GM21423 (cell line): ENCODE measurements around the gene ZNF385C.

Experiments used
- ATAC-seq: cut with Tn5 transposase; IDR thresholded peaks from one replicate; pipeline ENCODE4 v1.9.1; 2021; ENCODE audit warnings: mild to moderate bottlenecking, moderate library complexity; ENCODE audit not compliant: unreplicated experiment

The ZNF385C gene

DNA sequence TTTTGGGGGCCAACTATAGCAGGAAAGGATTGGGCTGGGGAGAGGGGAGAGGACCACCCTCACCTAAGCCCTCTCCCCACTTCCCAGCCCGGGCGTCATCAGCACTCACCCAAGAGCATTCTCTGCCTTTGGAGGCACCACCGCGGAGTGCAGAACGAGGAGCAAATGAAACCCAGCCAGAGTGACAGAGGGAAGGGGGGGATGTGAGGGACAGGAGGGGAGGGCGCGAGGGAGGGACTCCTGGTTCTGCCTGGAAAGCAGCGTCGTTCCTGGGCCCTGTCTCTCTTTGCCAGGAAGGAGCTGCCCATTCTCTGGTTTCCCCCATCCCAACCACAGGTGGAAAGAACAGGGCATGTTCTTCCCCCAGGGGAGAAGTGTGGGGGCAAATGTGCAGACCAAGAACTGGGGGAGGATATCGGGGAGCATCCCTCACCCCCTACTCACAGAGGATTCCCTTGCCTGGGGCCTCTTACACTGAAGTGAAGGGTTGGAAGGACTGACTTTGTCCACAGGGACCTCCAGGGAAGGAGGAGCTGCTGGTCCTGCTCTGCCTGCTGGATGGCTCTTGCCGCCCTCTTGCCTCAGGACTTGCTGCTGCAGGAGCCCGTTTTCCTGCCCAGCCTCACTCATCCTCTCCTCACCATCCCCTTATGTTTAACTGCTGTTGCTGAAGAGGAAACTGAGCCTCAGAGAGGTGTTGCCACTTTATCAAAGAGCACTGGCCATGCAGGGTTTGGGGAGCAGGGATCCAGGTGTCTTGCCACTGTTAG lies 44.4 kb downstream of the ZNF385C start:
- no peak for ATAC-seq

DNA sequence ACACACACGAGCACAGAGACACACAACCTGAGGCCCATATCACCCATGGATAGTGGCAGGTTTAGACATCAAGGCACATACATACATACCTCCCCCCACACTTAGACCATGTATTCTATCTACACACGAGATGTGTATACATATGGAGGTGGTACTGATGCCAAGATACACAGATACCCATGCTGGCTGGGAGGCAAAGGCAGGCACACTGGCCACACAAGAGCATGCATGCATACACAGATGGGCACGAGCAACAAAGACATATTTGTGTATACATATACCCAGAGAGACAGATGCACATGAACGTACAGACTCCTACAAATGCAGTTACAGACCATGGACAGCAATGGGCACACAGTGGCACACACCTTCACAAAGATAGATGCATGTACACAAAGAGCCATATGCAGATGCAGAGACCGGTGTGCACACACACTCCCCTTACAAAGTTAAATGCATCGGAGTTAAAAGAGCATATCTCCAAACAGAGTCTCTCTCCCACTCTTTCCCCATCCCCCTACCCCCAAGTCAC lies 45.9 kb downstream of the ZNF385C start:
- no peak for ATAC-seq

DNA sequence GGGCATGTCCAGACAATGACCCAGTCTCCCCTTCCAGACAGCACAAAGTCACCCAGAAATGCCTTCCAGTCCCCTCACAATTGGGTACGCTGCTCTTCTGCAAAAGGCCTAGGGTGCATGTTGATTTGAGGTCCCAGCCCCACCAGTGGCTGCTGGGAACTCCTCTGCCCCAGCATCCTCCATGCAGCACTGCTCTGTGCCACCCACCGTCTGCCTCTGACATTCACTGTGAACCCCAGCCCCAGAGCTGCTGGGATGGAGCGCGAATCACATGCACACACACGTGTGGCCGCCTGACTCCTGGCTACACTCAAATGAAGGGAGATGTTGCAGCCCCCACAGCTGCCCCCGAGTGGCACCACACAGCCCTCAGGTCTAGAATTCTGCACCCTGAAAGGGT lies 46.6 kb downstream of the ZNF385C start:
- no peak for ATAC-seq

DNA sequence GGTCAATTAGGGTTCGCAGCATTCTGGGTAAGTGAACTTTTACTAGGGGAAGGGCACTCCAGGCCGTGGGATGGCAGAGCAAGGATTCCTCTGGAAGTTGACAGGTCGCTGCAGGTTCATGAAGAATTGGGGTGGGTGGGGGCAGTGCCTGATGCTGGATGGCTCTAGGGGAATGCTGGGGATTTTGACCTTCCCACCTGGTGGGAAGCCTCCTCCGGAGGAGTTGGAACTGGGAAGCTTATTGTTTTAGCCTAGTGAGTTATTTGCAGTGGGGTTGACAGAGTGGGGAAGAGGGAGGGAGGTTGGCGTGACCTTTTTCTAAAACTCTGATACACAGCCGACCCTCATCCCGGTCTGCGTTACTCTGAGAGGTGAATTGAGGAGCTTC lies 47.3 kb downstream of the ZNF385C start:
- ATAC-seq: no peak

DNA sequence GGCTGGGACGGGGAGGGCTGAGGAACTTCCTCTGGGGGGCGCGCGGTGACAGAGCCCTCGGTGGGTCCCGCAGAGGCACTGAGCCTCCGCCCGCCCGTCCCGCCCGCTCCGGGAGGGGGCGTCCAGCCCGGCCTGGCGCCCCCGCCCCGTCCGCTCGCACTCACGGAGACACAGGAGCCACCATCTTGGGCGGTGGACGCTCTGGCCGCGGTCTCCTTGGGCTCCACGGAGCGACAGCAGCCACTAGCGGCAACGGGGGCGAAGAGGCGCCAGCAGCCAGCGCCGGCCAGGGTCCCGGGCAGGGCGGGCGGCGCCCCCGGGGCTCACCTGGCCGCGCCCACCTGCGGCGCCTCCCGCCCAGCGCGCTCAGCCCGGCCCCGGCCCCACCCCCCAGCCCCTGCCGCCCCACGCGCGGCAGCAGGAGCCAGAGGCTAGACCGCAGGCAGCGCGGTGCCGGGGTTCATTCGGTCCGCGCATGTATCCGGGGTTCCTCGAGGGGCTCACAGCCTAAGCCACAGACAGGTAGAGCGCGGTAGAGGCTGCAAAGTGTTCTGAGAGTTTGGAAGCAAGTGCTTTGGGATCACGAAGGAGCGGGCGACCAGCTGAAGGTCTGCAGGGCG lies 47.8 kb downstream of the ZNF385C start, which contains the start of gene C17orf113:
TSS of gene C17orf113 (minus strand) at position 209 of the 620 bp plus-strand sequence. CDS start 7,225 bp downstream, outside the sequence.
- ATAC-seq: no peak

DNA sequence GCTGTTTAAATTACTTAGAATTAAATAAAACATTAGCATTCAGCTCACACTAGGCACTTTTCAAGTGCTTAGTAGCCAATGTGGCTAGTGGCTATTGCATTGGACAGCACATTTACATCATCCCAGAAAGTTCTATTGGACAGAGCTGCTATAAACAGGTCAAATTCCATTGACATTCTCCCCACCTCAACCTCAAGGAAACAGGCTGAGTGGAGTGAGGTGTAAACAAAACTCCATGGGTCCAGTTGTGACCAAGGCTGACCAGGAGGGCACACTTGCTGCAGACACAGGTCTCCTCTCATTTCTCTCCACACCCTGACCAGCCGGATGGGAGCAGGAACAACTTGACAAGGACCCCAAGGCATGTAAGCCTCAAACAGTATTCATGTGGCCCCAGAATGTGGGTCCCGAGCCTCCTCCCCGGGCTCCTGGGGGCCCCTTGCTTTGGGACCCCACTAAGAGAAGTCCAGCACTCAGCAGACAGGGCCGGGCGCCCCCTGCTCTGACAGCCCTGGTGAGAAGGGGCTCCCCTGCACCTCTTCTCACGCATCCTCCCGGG lies 48.4 kb downstream of the ZNF385C start:
- no peak for ATAC-seq

DNA sequence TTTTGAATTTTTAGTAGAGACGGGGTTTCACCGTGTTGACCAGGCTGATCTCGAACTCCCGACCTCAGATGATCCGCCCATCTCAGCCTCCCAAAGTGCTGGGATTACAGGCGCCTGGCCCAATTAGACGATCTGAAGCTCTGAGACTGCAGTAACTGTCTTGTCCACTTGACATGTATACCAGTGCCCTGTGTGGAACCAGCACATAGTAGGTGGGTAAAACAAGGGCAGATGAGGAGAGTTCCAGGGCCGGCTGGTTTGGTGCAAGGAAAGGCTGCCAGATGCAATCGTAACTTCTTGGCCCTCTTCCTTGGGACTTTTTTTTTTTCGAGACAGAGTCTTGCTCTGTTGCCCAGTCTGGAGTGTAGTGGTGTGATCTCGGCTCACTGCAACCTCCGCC lies 50.9 kb downstream of the ZNF385C start:
- no peak for ATAC-seq

DNA sequence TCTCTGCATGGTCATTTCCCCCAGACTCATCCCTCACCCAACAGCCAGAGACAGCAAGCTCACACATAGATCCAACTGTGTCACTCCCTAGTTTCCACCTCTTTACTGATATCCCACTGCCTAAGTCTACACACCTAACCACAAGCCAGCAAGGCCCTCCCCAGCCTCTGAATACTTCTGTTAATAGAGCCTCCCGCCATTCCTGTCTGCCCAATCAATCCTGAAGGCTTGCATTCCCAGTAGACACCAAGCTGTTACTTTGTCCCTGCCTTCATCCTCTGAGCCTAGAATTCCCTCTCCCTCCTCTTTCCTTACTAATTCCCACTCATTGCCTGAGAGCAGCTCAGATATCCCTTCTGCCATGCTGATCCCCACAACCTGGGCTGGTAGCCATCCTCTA lies 52.6 kb downstream of the ZNF385C start:
- ATAC-seq: no peak

DNA sequence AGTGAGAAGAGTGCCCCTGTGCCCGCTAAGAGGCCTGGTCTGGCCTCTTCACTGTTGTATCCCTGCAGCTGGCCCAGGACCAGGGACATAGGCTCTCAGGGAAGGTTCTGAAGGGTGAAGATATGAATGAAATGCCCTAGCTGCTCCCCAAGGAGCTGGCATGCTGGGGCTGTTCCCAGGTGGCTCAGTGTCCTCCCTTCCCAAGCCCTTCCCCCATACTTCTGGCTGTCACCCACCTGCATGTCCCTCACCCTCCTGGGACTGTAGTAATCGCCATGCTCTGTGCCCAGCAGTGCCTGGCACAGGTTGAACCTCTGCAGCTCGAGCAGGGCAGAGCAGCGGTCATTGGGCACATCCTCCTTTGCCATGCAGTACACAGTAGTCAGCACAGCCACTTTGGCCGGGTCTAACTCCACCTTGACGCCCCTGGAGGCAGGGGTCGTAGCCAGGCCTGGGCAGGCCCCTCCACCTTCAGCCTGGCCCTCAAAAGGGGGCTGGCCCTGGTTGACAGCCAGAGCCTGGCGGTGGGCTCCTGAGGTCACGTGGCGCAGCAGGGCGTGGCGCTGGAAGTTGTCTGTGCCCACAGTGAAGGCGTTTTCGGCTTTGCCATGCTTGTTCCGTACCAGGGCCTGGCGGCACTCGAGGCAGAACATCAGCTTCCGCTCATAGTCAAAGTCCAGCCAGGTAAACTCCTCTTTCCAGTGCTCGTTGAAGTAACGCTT lies 55.5 kb downstream of the ZNF385C start:
- no peak for ATAC-seq

DNA sequence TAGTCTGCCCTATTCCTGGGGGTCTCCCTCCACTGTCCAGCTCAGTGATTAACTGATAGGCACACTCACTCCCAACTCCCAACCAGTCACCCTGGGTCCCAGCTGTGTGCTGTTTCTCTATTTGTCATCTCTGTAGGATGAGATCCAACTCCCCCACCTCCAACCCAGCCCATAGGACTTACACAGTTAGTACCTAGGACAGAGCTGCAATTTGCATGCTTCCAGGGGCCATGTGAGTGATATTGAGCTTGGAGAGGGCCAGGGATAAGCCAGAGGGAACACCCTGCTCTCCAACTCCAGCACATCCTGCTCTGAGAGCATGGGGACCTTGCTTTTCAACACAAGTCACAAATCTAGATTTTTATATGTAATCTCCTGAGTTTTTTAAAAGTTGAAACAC lies 56.7 kb downstream of the ZNF385C start:
- no peak for ATAC-seq

DNA sequence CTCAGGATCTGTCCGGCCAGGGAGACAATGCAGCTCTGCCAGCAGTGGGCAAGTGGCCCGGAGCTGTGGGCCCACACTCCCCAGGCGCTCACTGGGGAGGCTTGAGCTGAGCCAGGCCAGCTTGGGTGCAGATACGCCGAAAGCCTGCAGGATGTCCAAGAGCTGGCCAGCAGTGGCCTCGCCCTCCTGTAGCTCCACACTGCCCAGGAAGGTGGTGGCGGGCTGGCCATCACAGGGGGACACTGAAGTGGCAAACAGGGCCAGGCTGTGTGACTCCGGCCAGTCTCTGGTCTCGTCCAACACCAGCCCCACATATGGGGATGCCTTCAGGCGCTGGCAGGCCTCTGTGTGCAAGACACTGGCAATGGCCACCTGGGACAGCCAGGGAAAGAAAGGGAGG lies 57.5 kb downstream of the ZNF385C start:
- ATAC-seq: no peak

DNA sequence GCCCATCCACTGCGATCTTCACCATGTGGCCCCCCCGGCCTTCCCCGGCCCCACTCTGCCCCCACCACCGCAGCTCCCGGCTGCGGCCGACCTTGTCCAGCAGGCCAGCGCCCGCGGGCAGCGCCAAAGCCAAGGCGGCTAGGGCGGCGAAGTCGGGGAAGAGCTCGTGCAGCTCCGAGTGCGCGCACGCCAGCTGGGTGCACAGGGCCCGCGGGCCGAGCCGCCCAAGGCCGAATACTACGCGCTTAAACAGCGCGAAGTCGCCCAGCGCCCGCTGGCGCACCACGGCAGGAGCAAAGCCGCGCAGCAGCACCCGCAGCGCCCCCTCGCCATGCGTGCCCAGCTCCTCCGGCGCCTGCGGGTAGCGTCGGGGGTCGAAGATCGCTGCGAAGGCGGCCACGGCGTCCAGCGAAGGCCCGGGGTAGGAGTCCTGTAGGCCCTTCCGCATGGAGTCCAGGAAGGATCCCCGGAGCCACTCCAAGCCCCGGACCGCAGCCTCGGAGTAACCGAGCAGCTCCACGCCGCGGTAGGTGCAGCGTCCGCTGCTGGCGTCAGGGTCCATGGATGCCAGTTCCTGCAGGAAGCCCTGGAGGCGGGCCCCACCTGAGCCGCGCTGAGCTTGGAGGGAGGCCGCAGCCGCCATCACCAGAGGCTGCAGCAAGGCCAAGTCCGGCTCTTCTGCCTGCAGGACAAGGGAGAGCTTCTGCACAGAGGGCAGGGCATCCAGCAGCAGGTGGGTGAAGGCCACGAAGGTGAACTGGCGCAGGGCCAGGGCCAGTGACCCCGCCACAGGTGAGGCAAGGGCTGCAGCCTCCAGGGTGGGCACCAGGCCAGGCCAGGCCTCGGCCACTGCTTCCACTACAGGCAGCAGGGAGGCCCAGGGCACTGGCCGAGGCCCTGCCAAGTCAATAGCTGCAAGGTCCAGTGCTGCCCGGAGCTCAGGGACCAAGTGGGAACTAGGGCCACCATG lies 58.2 kb downstream of the ZNF385C start:
- no peak for ATAC-seq

DNA sequence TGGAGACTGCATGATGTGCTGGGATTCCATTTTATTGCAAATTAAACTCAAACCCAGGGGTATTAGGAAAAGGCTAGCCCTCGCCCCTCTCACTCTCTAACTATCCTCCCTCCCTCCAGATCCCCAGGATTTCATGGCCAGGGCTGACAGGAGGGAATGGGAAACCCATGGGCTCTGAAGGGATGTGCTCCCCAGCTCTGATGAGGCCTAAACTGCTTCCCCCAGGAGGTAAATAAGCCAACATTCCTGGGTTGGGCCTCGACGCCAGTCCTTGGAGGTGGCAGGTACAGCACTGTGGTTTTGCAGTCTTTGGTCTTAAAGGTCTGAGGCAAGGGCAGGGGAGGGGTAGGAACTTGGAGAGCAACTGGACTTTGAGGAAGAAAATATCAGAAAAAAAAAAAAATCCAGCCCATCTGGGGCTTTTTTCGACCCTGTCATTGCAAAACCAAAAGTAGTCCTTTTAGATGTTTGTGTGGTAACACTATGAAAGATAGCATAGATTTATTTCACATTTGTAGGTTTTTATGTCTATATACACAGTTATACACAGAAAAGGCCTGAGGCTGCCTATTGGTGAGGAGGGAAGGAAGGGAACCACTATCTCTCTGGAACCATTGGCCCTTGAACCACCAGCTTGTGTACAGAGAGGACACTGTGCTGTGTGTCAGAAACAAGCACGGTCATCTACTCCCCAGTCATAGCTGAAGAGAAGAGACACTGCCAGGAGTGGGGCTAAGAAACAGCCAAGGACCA lies 59.9 kb downstream of the ZNF385C start:
- ATAC-seq: no peak

DNA sequence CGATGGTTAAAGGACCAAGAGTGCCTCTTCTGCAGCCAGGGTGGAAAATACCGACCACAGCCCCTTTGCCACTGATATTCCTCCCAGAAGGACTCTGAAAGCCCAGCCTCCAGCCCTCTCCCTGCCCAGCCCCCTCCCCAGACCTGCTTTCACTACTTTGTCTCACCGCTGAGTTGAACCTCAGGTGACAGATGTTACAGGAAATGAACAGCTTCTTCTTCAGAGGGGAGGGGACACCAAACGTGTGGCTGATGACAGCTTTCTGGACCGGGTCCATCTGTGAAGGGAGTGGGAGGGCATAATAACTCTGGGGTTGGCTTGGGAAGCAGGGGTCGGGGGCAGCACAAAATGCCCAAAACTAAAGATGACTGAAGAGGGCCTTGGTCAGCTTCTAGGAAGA lies 64.2 kb downstream of the ZNF385C start:
- ATAC-seq: no peak

DNA sequence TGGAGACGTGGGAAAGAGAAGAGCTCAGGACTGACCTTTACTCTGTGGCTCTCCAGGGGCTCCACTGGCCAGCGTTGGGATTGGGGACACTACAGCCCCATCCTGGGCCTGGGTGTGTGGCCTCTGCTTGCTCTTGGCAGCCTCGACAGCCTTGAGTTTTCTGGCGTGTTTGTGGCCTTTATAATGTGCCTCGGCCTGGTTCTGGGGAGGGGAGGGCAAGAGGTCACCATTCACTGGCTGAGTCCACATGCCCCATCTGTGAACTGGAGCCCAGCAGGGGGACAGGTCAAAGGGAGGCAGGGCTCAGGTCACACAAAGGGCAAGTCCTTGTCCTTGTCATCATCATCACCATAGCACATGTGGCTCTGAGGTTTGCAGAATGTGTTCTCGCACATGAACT lies 66.7 kb downstream of the ZNF385C start:
- no peak for ATAC-seq

DNA sequence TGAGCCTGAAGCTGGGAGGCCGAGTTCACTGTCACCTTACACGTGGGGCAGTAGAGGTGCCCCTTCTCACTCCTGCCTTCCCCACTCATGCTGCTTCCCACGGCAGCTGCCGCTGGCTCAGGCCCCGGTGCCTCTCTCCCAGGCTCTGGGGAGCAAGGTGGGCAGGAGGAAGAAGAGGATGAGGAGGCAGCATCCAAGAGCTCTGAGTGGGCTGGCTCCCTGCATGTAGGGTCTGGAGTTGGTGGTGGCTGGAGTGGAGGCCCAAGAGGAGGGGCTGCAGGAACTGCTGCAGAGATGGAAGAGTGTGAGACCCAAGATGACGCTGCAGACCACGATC lies 69.5 kb downstream of the ZNF385C start:
- ATAC-seq: no peak

DNA sequence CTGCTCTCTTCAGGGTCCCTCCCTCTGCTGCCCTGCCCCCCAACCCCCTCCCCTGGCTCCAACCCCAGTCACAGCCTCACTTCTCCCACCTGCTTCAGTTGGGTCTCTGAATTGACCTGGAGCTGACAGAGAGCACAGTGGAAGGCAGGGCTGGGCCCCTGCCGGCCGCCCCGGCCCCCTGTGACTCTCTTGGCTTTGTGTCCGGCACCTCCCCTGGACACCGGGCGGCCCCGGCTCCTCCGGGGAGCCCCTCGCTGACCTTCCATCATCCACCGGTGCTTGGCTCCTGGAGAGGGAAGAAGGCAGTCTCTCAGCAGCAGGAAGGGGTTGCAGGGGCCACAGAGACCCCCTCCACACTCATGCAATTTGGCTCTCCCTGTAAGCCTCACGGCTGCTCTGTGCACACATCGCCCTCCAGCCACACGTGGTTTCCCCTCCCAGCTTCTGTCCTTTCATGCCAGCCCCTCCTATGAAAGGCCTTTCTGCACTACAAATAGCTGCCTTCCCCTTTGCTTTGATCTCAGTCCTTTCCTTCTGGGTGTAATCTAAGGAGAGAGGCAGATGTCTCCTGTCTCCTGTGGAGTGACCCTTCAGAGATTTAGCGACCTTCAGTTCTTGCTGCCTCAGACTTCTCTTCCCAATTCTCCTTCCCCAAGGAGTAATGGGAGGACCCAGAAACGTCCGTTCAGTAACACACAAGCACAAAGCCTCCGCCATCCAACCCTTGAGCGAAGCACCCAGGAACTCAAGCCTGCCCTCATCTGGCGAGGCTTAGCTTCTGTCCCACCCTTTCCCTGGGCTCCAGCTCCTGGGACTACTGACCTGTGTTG lies 70.1 kb downstream of the ZNF385C start:
- no peak for ATAC-seq

DNA sequence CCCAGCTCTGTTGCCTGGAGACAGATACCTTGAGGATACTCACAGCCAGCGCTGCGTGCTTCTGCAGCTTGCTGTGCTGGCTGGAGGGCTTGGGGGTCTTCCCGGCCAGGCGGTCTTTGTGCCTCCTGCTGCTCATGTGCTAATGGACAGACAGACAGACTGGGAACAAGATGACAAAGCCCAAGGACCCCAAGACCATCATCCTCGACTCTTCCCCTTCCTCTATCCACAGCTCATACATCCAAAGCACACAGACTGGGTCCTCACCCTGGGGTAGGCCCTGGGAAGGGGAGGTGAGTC lies 70.7 kb downstream of the ZNF385C start:
- ATAC-seq: no peak
